Activated naive CD4-positive, alpha-beta T cell treated with anti-CD3 and anti-CD28 coated beads, Interleukin-2, amount 50 U/mL, for 24 hours (primary cell): ENCODE results near the gene CHST15.
"Not testable (repeated sequence)": the region's sequence is repeated elsewhere in the genome, so short reads cannot be mapped to it uniquely, and the experiment has no call there.

Experiments used
- H3K27ac Mint-ChIP-seq: one replicate; pipeline ENCODE4 v1.8.0; 2021; ENCODE audit warnings: mild to moderate bottlenecking, mixed read lengths
- H3K27me3 Mint-ChIP-seq: one replicate; pipeline ENCODE4 v1.8.0; 2021; ENCODE audit warnings: mixed read lengths
- H3K36me3 Mint-ChIP-seq: one replicate; pipeline ENCODE4 v1.8.0; 2021; ENCODE audit warnings: mixed read lengths
- H3K4me1 Mint-ChIP-seq: one replicate; pipeline ENCODE4 v1.8.0; 2021; ENCODE audit warnings: mixed read lengths
- H3K4me3 Mint-ChIP-seq: one replicate; pipeline ENCODE4 v1.8.0; 2021; ENCODE audit warnings: mild to moderate bottlenecking, mixed read lengths
- H3K9me3 Mint-ChIP-seq: one replicate; pipeline ENCODE4 v1.8.0; 2021; ENCODE audit warnings: mixed read lengths

The CHST15 gene

GRCh38 chr10:124095096-124095495, 1.7 kb upstream of the CHST15 start:
- Mint-ChIP-seq H3K36me3 (no peaks in the 10 kb centered on the region), H3K27ac (no peak overlapping the region), H3K27me3 (peaks cover 24% of the 10 kb centered on the region)

GRCh38 chr10:124094419-124094785, 1.0 kb upstream of the CHST15 start:
- Mint-ChIP-seq H3K27ac (no peak overlapping the region), H3K27me3 (peaks cover 26% of the 10 kb centered on the region)

More at GRCh38 chr10:124095096-124095495, 1.7 kb upstream of the CHST15 start:
- Mint-ChIP-seq H3K9me3 (no peaks in the 10 kb centered on the region), H3K4me1 (peaks cover 4% of the 10 kb centered on the region), H3K4me3 (no peak overlapping the region)

GRCh38 chr10:124093774-124094418, 498 bp upstream of the CHST15 start:
- H3K9me3 Mint-ChIP-seq, H3K4me3 Mint-ChIP-seq, H3K27ac Mint-ChIP-seq, H3K36me3 Mint-ChIP-seq, H3K4me1 Mint-ChIP-seq: not testable (repeated sequence)
- H3K27me3 Mint-ChIP-seq: peaks cover 26% of the 10 kb centered on the region

More at GRCh38 chr10:124094419-124094785, 1.0 kb upstream of the CHST15 start:
- Mint-ChIP-seq H3K9me3 (no peaks in the 10 kb centered on the region), H3K4me1 (peaks cover 4% of the 10 kb centered on the region), H3K36me3 (no peaks in the 10 kb centered on the region), H3K4me3 (peak overlapping the region; percentile 20)

GRCh38 chr10:124092250-124092859, 1.0 kb downstream of the CHST15 start:
- peaks cover 26% of the 10 kb centered on the region for H3K27me3 Mint-ChIP-seq
- H3K4me3 Mint-ChIP-seq: peak overlapping the region; percentile 61

GRCh38 chr10:124091646-124092249, 1.6 kb downstream of the CHST15 start:
- no peaks in the 10 kb centered on the region for H3K9me3 Mint-ChIP-seq
- H3K27me3 Mint-ChIP-seq: peaks cover 26% of the 10 kb centered on the region
- H3K4me3 Mint-ChIP-seq: peak overlapping the region; percentile 61
- no peaks in the 10 kb centered on the region for H3K36me3 Mint-ChIP-seq
- H3K4me1 Mint-ChIP-seq: peaks cover 4% of the 10 kb centered on the region
- H3K27ac Mint-ChIP-seq: no peak overlapping the region

More at GRCh38 chr10:124092250-124092859, 1.0 kb downstream of the CHST15 start:
- Mint-ChIP-seq H3K27ac (no peak overlapping the region), H3K4me1 (peaks cover 4% of the 10 kb centered on the region), H3K36me3 (no peaks in the 10 kb centered on the region), H3K9me3 (no peaks in the 10 kb centered on the region)

- Mint-ChIP-seq H3K4me1 (peaks cover 4% of the 10 kb centered on the region), H3K27ac (peak overlapping the region; percentile 5), H3K27me3 (peaks cover 21% of the 10 kb centered on the region), H3K4me3 (peak overlapping the region; percentile 41), H3K9me3 (no peaks in the 10 kb centered on the region), H3K36me3 (no peaks in the 10 kb centered on the region)
Observed at GRCh38 chr10:124090601-124091209, 2.7 kb downstream of the CHST15 start.

GRCh38 chr10:124089859-124090258, 3.5 kb downstream of the CHST15 start:
- H3K27ac Mint-ChIP-seq: no peak overlapping the region
- H3K27me3 Mint-ChIP-seq: peaks cover 17% of the 10 kb centered on the region

GRCh38 chr10:124088915-124089314, 4.5 kb downstream of the CHST15 start:
- no peak overlapping the region for H3K4me3 Mint-ChIP-seq
- peaks cover 11% of the 10 kb centered on the region for H3K27me3 Mint-ChIP-seq
- peaks cover 4% of the 10 kb centered on the region for H3K4me1 Mint-ChIP-seq
- H3K36me3 Mint-ChIP-seq: no peaks in the 10 kb centered on the region
- no peak overlapping the region for H3K27ac Mint-ChIP-seq
- no peaks in the 10 kb centered on the region for H3K9me3 Mint-ChIP-seq

More at GRCh38 chr10:124089859-124090258, 3.5 kb downstream of the CHST15 start:
- Mint-ChIP-seq H3K9me3 (no peaks in the 10 kb centered on the region), H3K36me3 (no peaks in the 10 kb centered on the region), H3K4me3 (no peak overlapping the region), H3K4me1 (peaks cover 4% of the 10 kb centered on the region)

- Mint-ChIP-seq H3K27ac (no peak overlapping the region), H3K4me3 (no peak overlapping the region), H3K9me3 (no peaks in the 10 kb centered on the region), H3K27me3 (peaks cover 11% of the 10 kb centered on the region), H3K36me3 (no peaks in the 10 kb centered on the region), H3K4me1 (peaks cover 4% of the 10 kb centered on the region)
Observed at GRCh38 chr10:124087672-124088634, 5.4 kb downstream of the CHST15 start.

- Mint-ChIP-seq H3K27ac (no peak overlapping the region), H3K27me3 (peaks cover 11% of the 10 kb centered on the region), H3K4me3 (no peak overlapping the region), H3K9me3 (no peaks in the 10 kb centered on the region), H3K4me1 (peaks cover 4% of the 10 kb centered on the region), H3K36me3 (no peaks in the 10 kb centered on the region)
Observed at GRCh38 chr10:124086787-124087671, 6.4 kb downstream of the CHST15 start.

GRCh38 chr10:124086097-124086710, 7.2 kb downstream of the CHST15 start:
- Mint-ChIP-seq H3K9me3 (no peaks in the 10 kb centered on the region), H3K27me3 (peaks cover 11% of the 10 kb centered on the region), H3K4me3 (no peak overlapping the region), H3K4me1 (peaks cover 4% of the 10 kb centered on the region), H3K36me3 (no peaks in the 10 kb centered on the region), H3K27ac (no peak overlapping the region)

- Mint-ChIP-seq H3K4me1 (no peaks in the 10 kb centered on the region), H3K27me3 (peaks cover 6% of the 10 kb centered on the region), H3K4me3 (no peak overlapping the region), H3K9me3 (no peaks in the 10 kb centered on the region), H3K36me3 (no peaks in the 10 kb centered on the region), H3K27ac (no peak overlapping the region)
Observed at GRCh38 chr10:124085680-124086079, 7.7 kb downstream of the CHST15 start.

GRCh38 chr10:124084708-124085107, 8.7 kb downstream of the CHST15 start:
- no peaks in the 10 kb centered on the region for H3K9me3 Mint-ChIP-seq
- no peak overlapping the region for H3K27ac Mint-ChIP-seq
- H3K27me3 Mint-ChIP-seq: no peaks in the 10 kb centered on the region
- no peaks in the 10 kb centered on the region for H3K36me3 Mint-ChIP-seq
- no peaks in the 10 kb centered on the region for H3K4me1 Mint-ChIP-seq
- H3K4me3 Mint-ChIP-seq: no peak overlapping the region
